ENCODE results near the gene SLC6A19.
"Not testable (repeated sequence)": the region's sequence is repeated elsewhere in the genome, so short reads cannot be mapped to it uniquely, and the experiment has no call there.

The SLC6A19 gene

GRCh38 chr5:1155191-1156032 is 46.0 kb upstream of the SLC6A19 start:
- no peak overlapping the region for H3K4me3 ChIP-seq (ENCODE audit: low read length)
- no peaks in the 10 kb centered on the region for H3K9me3 ChIP-seq (ENCODE audit: insufficient read depth, low read length)
- H3K9ac ChIP-seq (ENCODE audit: low read length), result no peak overlapping the region
- TF ChIP-seq EZH2phosphoT487 (IDR thresholded peaks at IDR 0.05; ENCODE audit: low read depth), result no peak
- TF ChIP-seq CTCF (IDR thresholded peaks at IDR 0.05; ENCODE audit: low read depth, low read length), result no peak
- H3K79me2 ChIP-seq (ENCODE audit: low read length), result no peaks in the 10 kb centered on the region
- H3K36me3 ChIP-seq (replicated peaks; ENCODE audit: low read depth, low read length), result no peaks in the 10 kb centered on the region
- H4K20me1 ChIP-seq (ENCODE audit: insufficient read depth, low read length), result no peaks in the 10 kb centered on the region
- no peak overlapping the region for H2AFZ ChIP-seq (ENCODE audit: low read depth, low read length)
- H3K4me2 ChIP-seq (ENCODE audit: low read length), result no peak overlapping the region
- H3K27ac ChIP-seq (ENCODE audit: low read length), result no peak overlapping the region
- H3K27me3 ChIP-seq (ENCODE audit: low read depth, low read length), result no peaks in the 10 kb centered on the region
- H3K4me1 ChIP-seq (ENCODE audit: low read length), result peaks cover 20% of the 10 kb centered on the region

- no peak overlapping the region for H3K4me3 ChIP-seq (ENCODE audit: low read length)
Measured at GRCh38 chr5:1156033-1156753, 45.2 kb upstream of the SLC6A19 start.

GRCh38 chr5:1156754-1157460 is 44.5 kb upstream of the SLC6A19 start:
- no peaks in the 10 kb centered on the region for H3K27me3 ChIP-seq (ENCODE audit: low read depth, low read length)
- H3K27ac ChIP-seq (ENCODE audit: low read length), result no peak overlapping the region
- H3K79me2 ChIP-seq (ENCODE audit: low read length), result no peaks in the 10 kb centered on the region
- no peak overlapping the region for H2AFZ ChIP-seq (ENCODE audit: low read depth, low read length)
- H3K4me1 ChIP-seq (ENCODE audit: low read length), result peaks cover 17% of the 10 kb centered on the region
- no peak overlapping the region for H3K4me2 ChIP-seq (ENCODE audit: low read length)
- no peaks in the 10 kb centered on the region for H3K36me3 ChIP-seq (replicated peaks; ENCODE audit: low read depth, low read length)
- no peak overlapping the region for H3K4me3 ChIP-seq (ENCODE audit: low read length)
- TF ChIP-seq CTCF (IDR thresholded peaks at IDR 0.05; ENCODE audit: low read depth, low read length) (no peak), EZH2phosphoT487 (IDR thresholded peaks at IDR 0.05; ENCODE audit: low read depth) (no peak)
- H3K9me3 ChIP-seq (ENCODE audit: insufficient read depth, low read length), result no peaks in the 10 kb centered on the region
- no peaks in the 10 kb centered on the region for H4K20me1 ChIP-seq (ENCODE audit: insufficient read depth, low read length)
- H3K9ac ChIP-seq (ENCODE audit: low read length), result no peak overlapping the region

More at GRCh38 chr5:1156033-1156753, 45.2 kb upstream of the SLC6A19 start:
- TF ChIP-seq CTCF (IDR thresholded peaks at IDR 0.05; ENCODE audit: low read depth, low read length) (no peak), EZH2phosphoT487 (IDR thresholded peaks at IDR 0.05; ENCODE audit: low read depth) (no peak)
- Histone ChIP-seq H3K27me3 (ENCODE audit: low read depth, low read length) (no peaks in the 10 kb centered on the region), H3K4me2 (ENCODE audit: low read length) (no peak overlapping the region), H3K9ac (ENCODE audit: low read length) (no peak overlapping the region), H3K36me3 (replicated peaks; ENCODE audit: low read depth, low read length) (no peaks in the 10 kb centered on the region), H2AFZ (ENCODE audit: low read depth, low read length) (no peak overlapping the region), H3K79me2 (ENCODE audit: low read length) (no peaks in the 10 kb centered on the region), H3K4me1 (ENCODE audit: low read length) (peaks cover 20% of the 10 kb centered on the region), H4K20me1 (ENCODE audit: insufficient read depth, low read length) (no peaks in the 10 kb centered on the region), H3K9me3 (ENCODE audit: insufficient read depth, low read length) (no peaks in the 10 kb centered on the region), H3K27ac (ENCODE audit: low read length) (no peak overlapping the region)

GRCh38 chr5:1157461-1157986 is 43.9 kb upstream of the SLC6A19 start:
- H3K4me2 ChIP-seq (ENCODE audit: low read length); H4K20me1 ChIP-seq (ENCODE audit: insufficient read depth, low read length); H3K9me3 ChIP-seq (ENCODE audit: insufficient read depth, low read length); H3K27ac ChIP-seq (ENCODE audit: low read length); H2AFZ ChIP-seq (ENCODE audit: low read depth, low read length); H3K79me2 ChIP-seq (ENCODE audit: low read length); H3K27me3 ChIP-seq (ENCODE audit: low read depth, low read length); H3K36me3 ChIP-seq (replicated peaks; ENCODE audit: low read depth, low read length); H3K4me3 ChIP-seq (ENCODE audit: low read length); H3K9ac ChIP-seq (ENCODE audit: low read length): not testable (repeated sequence)
- peaks cover 11% of the 10 kb centered on the region for H3K4me1 ChIP-seq (ENCODE audit: low read length)

All from OCI-LY3 (cell line).